Right cardiac atrium (tissue), 5 donors: ENCODE measurements around the gene KIT. TPM values are rescaled to one million over a fixed set of nuclear protein-coding genes. Genes with fewer than 3 reads are reported as not detected.

Source experiments
- ATAC-seq, 2 donors: fragments of 200-7000 bp; cut with Tn5 transposase; one replicate each; pipeline versions ENCODE4 v1.8.0 to v1.9.1; 2020; ENCODE audit warnings: moderate library complexity in 2 of 2, mild to moderate bottlenecking in 1 of 2
- DNase-seq, 3 donors: peaks; one replicate each; pipeline ENCODE4 v3.0.0-alpha.2; 2020
- H3K27ac ChIP-seq: one replicate; pipeline ENCODE4 v1.5.1; 2013; ENCODE audit warnings: mild to moderate bottlenecking, low read length, control low read depth, moderate library complexity
- H3K27me3 ChIP-seq: one replicate; pipeline ENCODE4 v1.6.1; 2013; ENCODE audit not compliant: control insufficient read depth, insufficient read depth
- H3K4me1 ChIP-seq: one replicate; pipeline ENCODE4 v1.6.1; 2013; ENCODE audit warnings: low read length; ENCODE audit not compliant: control insufficient read depth, insufficient read depth
- H3K4me3 ChIP-seq: one replicate; pipeline ENCODE4 v1.5.1; 2013; ENCODE audit warnings: low read length, control low read depth
- H3K9me3 ChIP-seq: one replicate; pipeline ENCODE4 v1.6.1; 2013; ENCODE audit warnings: low read length; ENCODE audit not compliant: control insufficient read depth
- WGBS: extraction: QIAGEN DNeasy Blood & Tissue Kit; methylation state at CpG from one replicate; pipeline ENCODE4 v1.1.7; 2013; 5-methylcytosine and 5-hydroxymethylcytosine counted together
- intact Hi-C, 4 donors: fragments of 100-400 bp; cut with DNase I; formaldehyde crosslinking; loops; one replicate each; pipeline versions ENCODE4 v1.11.0 to v1.14.0; 2022 to 2023
- polyA plus RNA-seq: library from polyadenylated mRNA; stranded (reverse); fragments of 200-250 nt; gene quantifications from one replicate; pipeline ENCODE4 v1.2.3, GENCODE V29; 2013
- total RNA-seq, 4 donors: library from RNA; stranded (reverse); fragmentation: NEBNext Ultra II Directional; extraction: Animal tissue kit (Norgen Biotek cat#: 25700); gene quantifications; one replicate each; pipeline ENCODE4 v1.2.1, GENCODE V29; 2021
- donor health status: healthy with polysubstance abuse.
- donor health status: DM: no; HTN: yes; CAD: no.
- donor health status: DM: no; HTN: no; CAD: no.
- donor health status: DM: no; HTN: yes; CAD: no; lungs with severe emphysema.
- donor health status: DM: yes; HTN: yes; CAD: no.

KIT gene
- total and polyA plus RNA-seq, 5 donors, result 0.18 to 1.6 (median 1.4) TPM

- ATAC-seq, result no peak
- Histone ChIP-seq H3K27me3 (no peaks in the 10 kb centered on the region), H3K4me3 (no peak overlapping the region), H3K27ac (no peak overlapping the region), H3K9me3 (no peaks in the 10 kb centered on the region), H3K4me1 (no peaks in the 10 kb centered on the region)
- 77% methylated on average over 3 of the region's 3 CpGs for WGBS
- intact Hi-C loops, result no loop called here
- DNase-seq, result no peak
Measured at GRCh38 chr4:54728368-54728767, 70.6 kb downstream of the KIT start.

- ATAC-seq, result no peak
- Histone ChIP-seq H3K27ac (no peak overlapping the region), H3K4me1 (no peaks in the 10 kb centered on the region), H3K9me3 (no peaks in the 10 kb centered on the region), H3K4me3 (no peak overlapping the region), H3K27me3 (no peaks in the 10 kb centered on the region)
- intact Hi-C loops, result no loop called here
- 82% methylated on average over 1 of the region's 1 CpG for WGBS
- DNase-seq, result no peak
Measured at GRCh38 chr4:54729256-54729655, 71.5 kb downstream of the KIT start.

- no peaks in the 10 kb centered on the region for H3K4me1 ChIP-seq
- WGBS, result 69% methylated on average over 3 of the region's 3 CpGs
- no peaks in the 10 kb centered on the region for H3K27me3 ChIP-seq
- no peaks in the 10 kb centered on the region for H3K9me3 ChIP-seq
- no peak overlapping the region for H3K4me3 ChIP-seq
- ATAC-seq (no peak), DNase-seq (no peak)
- intact Hi-C loops, result no loop called here
- no peak overlapping the region for H3K27ac ChIP-seq
Measured at GRCh38 chr4:54730581-54730980, 72.8 kb downstream of the KIT start.

GRCh38 chr4:54731552-54731951 lies 73.8 kb downstream of the KIT start:
- Histone ChIP-seq H3K9me3 (no peaks in the 10 kb centered on the region), H3K27ac (no peak overlapping the region), H3K27me3 (no peaks in the 10 kb centered on the region), H3K4me3 (no peak overlapping the region), H3K4me1 (no peaks in the 10 kb centered on the region)
- ATAC-seq (no peak), DNase-seq (no peak)
- intact Hi-C loops, result no loop called here
- 98% methylated on average over 3 of the region's 3 CpGs for WGBS

GRCh38 chr4:54731976-54732375 lies 74.2 kb downstream of the KIT start:
- intact Hi-C loops, result no loop called here

GRCh38 chr4:54737421-54737820 lies 79.7 kb downstream of the KIT start:
- WGBS, result 79% methylated on average over 1 of the region's 1 CpG
- no peaks in the 10 kb centered on the region for H3K27me3 ChIP-seq
- DNase-seq, result no peak
- H3K4me3 ChIP-seq, result no peak overlapping the region
- intact Hi-C loops, result no loop called here
- no peak overlapping the region for H3K27ac ChIP-seq
- no peaks in the 10 kb centered on the region for H3K4me1 ChIP-seq
- H3K9me3 ChIP-seq, result no peaks in the 10 kb centered on the region
- peak in 1 of 2 donors; percentile 43 for ATAC-seq

More at GRCh38 chr4:54731976-54732375, 74.2 kb downstream of the KIT start:
- no peak overlapping the region for H3K4me3 ChIP-seq
- H3K27ac ChIP-seq, result no peak overlapping the region
- no peaks in the 10 kb centered on the region for H3K9me3 ChIP-seq
- no peaks in the 10 kb centered on the region for H3K4me1 ChIP-seq
- DNase-seq (no peak), ATAC-seq (no peak)
- H3K27me3 ChIP-seq, result no peaks in the 10 kb centered on the region
- WGBS, result 98% methylated on average over 1 of the region's 1 CpG

- Histone ChIP-seq H3K27ac (no peak overlapping the region), H3K4me3 (no peak overlapping the region), H3K9me3 (no peaks in the 10 kb centered on the region), H3K27me3 (no peaks in the 10 kb centered on the region), H3K4me1 (no peaks in the 10 kb centered on the region)
- no peak for ATAC-seq
- DNase-seq, result no peak
- WGBS, result 87% methylated on average over 3 of the region's 3 CpGs
- intact Hi-C loops, result no loop called here
Measured at GRCh38 chr4:54741202-54741601, 83.4 kb downstream of the KIT start.

- no peaks in the 10 kb centered on the region for H3K27me3 ChIP-seq
- ATAC-seq (no peak), DNase-seq (no peak)
- intact Hi-C loops, result no loop called here
- WGBS, result 85% methylated on average over 9 of the region's 9 CpGs
- no peaks in the 10 kb centered on the region for H3K9me3 ChIP-seq
- no peaks in the 10 kb centered on the region for H3K4me1 ChIP-seq
- no peak overlapping the region for H3K27ac ChIP-seq
- H3K4me3 ChIP-seq, result no peak overlapping the region
Measured at GRCh38 chr4:54742636-54743399, 85.1 kb downstream of the KIT start.

- H3K9me3 ChIP-seq, result no peaks in the 10 kb centered on the region
- H3K4me3 ChIP-seq, result no peak overlapping the region
- DNase-seq (no peak), ATAC-seq (no peak)
- 96% methylated on average over 3 of the region's 3 CpGs for WGBS
- no peaks in the 10 kb centered on the region for H3K4me1 ChIP-seq
- H3K27me3 ChIP-seq, result no peaks in the 10 kb centered on the region
- no peak overlapping the region for H3K27ac ChIP-seq
- intact Hi-C loops, result no loop called here
Measured at GRCh38 chr4:54743562-54743961, 85.8 kb downstream of the KIT start.

- ATAC-seq (no peak), DNase-seq (no peak)
- no peak overlapping the region for H3K27ac ChIP-seq
- H3K9me3 ChIP-seq, result no peaks in the 10 kb centered on the region
- no peaks in the 10 kb centered on the region for H3K4me1 ChIP-seq
- H3K27me3 ChIP-seq, result no peaks in the 10 kb centered on the region
- intact Hi-C loops, result no loop called here
- H3K4me3 ChIP-seq, result no peak overlapping the region
Measured at GRCh38 chr4:54744487-54744886, 86.7 kb downstream of the KIT start.

- Histone ChIP-seq H3K27me3 (no peaks in the 10 kb centered on the region), H3K4me1 (no peaks in the 10 kb centered on the region), H3K4me3 (no peak overlapping the region), H3K9me3 (no peaks in the 10 kb centered on the region), H3K27ac (no peak overlapping the region)
- ATAC-seq (no peak), DNase-seq (no peak)
- whole genome bisulfite sequencing, result 97% methylated on average over 2 of the region's 2 CpGs
- intact Hi-C loops, result no loop called here
Measured at GRCh38 chr4:54745031-54745770, 87.4 kb downstream of the KIT start.
